CD14-positive monocyte (primary cell): ENCODE data around the gene PPP4R1. TPM values are rescaled to one million over a fixed set of nuclear protein-coding genes. Genes with fewer than 3 reads are reported as not detected.

ENCODE experiments used
- DNase-seq, 3 donors: peaks; one replicate each; pipeline ENCODE4 v3.0.0-alpha.2; 2011 to 2022
- H2AFZ ChIP-seq: 2 replicates; pipeline ENCODE4 v1.6.0; 2012; ENCODE audit warnings: mild to moderate bottlenecking, low read depth, low read length, inconsistent platforms; ENCODE audit not compliant: insufficient read depth, poor library complexity, severe bottlenecking
- H3K27ac ChIP-seq, 2 donors: 1 replicate in 1 of 2; 2 replicates in 1 of 2; pipeline ENCODE4 v1.5.1; 2012 to 2013; ENCODE audit warnings: low read length in 2 of 2, control low read depth in 1 of 2, inconsistent platforms in 1 of 2, low read depth in 1 of 2, mild to moderate bottlenecking in 1 of 2
- H3K27me3 ChIP-seq, 2 donors: one replicate each; pipeline versions ENCODE4 v1.6.0 to v1.6.1; 2011 to 2013; ENCODE audit warnings: low read length in 2 of 2; ENCODE audit not compliant: control insufficient read depth in 2 of 2, insufficient read depth in 2 of 2
- H3K36me3 ChIP-seq, 2 donors: replicated peaks in 1 of 2; 1 replicate in 1 of 2; 2 replicates in 1 of 2; pipeline versions ENCODE4 v1.5.1 to v1.6.1; 2012 to 2013; ENCODE audit warnings: low read length in 2 of 2, control low read depth in 1 of 2, inconsistent platforms in 1 of 2, mild to moderate bottlenecking in 1 of 2; ENCODE audit not compliant: insufficient read depth in 2 of 2, control insufficient read depth in 1 of 2
- H3K4me1 ChIP-seq, 2 donors: 1 replicate in 1 of 2; 2 replicates in 1 of 2; pipeline versions ENCODE4 v1.5.1 to v1.6.1; 2012 to 2013; ENCODE audit warnings: low read length in 2 of 2, control low read depth in 1 of 2, inconsistent platforms in 1 of 2, mild to moderate bottlenecking in 1 of 2, moderate library complexity in 1 of 2; ENCODE audit not compliant: insufficient read depth in 2 of 2, control insufficient read depth in 1 of 2
- H3K4me2 ChIP-seq: replicated peaks from 2 replicates; pipeline ENCODE3; 2012; ENCODE audit warnings: low read length, moderate library complexity, mild to moderate bottlenecking; ENCODE audit not compliant: poor library complexity, severe bottlenecking; ENCODE audit errors: extremely low read depth
- H3K4me3 ChIP-seq, 3 experiments: fragments of 200-600 bp in 1 of 3; sonication (generic) in 1 of 3; replicated peaks in 1 of 3; 1 replicate in 2 of 3; 2 replicates in 1 of 3; pipeline ENCODE4 v1.5.1; 2011 to 2013; ENCODE audit warnings: low read length in 3 of 3, mild to moderate bottlenecking in 3 of 3, control low read depth in 2 of 3, low read depth in 2 of 3, inconsistent platforms in 1 of 3, moderate library complexity in 1 of 3
- H3K79me2 ChIP-seq: 2 replicates; pipeline ENCODE4 v1.6.0; 2012; ENCODE audit warnings: mild to moderate bottlenecking, control low read depth, inconsistent platforms, low read length, moderate library complexity; ENCODE audit not compliant: insufficient read depth
- H3K9ac ChIP-seq: 2 replicates; pipeline ENCODE4 v1.6.0; 2017; ENCODE audit warnings: low read length, mild to moderate bottlenecking; ENCODE audit not compliant: insufficient read depth, poor library complexity, severe bottlenecking
- H3K9me3 ChIP-seq, 2 donors: replicated peaks in 1 of 2; 1 replicate in 1 of 2; 2 replicates in 1 of 2; pipeline versions ENCODE4 v1.5.1 to v1.6.1; 2012 to 2013; ENCODE audit warnings: low read length in 2 of 2, control low read depth in 1 of 2; ENCODE audit not compliant: control insufficient read depth in 1 of 2, insufficient read depth in 1 of 2
- H4K20me1 ChIP-seq: 2 replicates; pipeline ENCODE4 v1.6.0; 2012; ENCODE audit warnings: mild to moderate bottlenecking, low read length, control low read depth, moderate library complexity; ENCODE audit not compliant: insufficient read depth
- H3K27ac Mint-ChIP-seq, 7 donors: one replicate each; pipeline ENCODE4 v1.8.0; 2020; ENCODE audit warnings: mild to moderate bottlenecking in 7 of 7, mixed read lengths in 7 of 7, moderate library complexity in 6 of 7, inconsistent platforms in 2 of 7
- H3K27me3 Mint-ChIP-seq, 3 donors: one replicate each; pipeline ENCODE4 v1.8.0; 2021 to 2022; ENCODE audit warnings: low read depth in 3 of 3, mild to moderate bottlenecking in 3 of 3, mixed read lengths in 3 of 3, moderate library complexity in 3 of 3, inconsistent platforms in 1 of 3
- H3K36me3 Mint-ChIP-seq, 2 donors: one replicate each; pipeline ENCODE4 v1.8.0; 2020; ENCODE audit warnings: mixed read lengths in 2 of 2, inconsistent platforms in 1 of 2, mild to moderate bottlenecking in 1 of 2
- H3K4me1 Mint-ChIP-seq: one replicate; pipeline ENCODE4 v1.8.0; 2020; ENCODE audit warnings: mild to moderate bottlenecking, mixed read lengths
- H3K4me3 Mint-ChIP-seq, 2 donors: one replicate each; pipeline ENCODE4 v1.8.0; 2020; ENCODE audit warnings: mild to moderate bottlenecking in 2 of 2, mixed read lengths in 2 of 2, moderate library complexity in 1 of 2
- H3K9me3 Mint-ChIP-seq, 7 donors: one replicate each; pipeline ENCODE4 v1.8.0; 2020 to 2022; ENCODE audit warnings: mixed read lengths in 7 of 7, mild to moderate bottlenecking in 6 of 7, moderate library complexity in 6 of 7, inconsistent platforms in 2 of 7
- WGBS: methylation state at CpG from one replicate; pipeline ENCODE4 v1.1.5; 2013; ENCODE audit warnings: missing lambda C conversion rate; ENCODE audit not compliant: insufficient coverage; 5-methylcytosine and 5-hydroxymethylcytosine counted together
- intact Hi-C, 2 donors: fragments of 100-400 bp; cut with micrococcal nuclease; formaldehyde crosslinking; loops; one replicate each; pipeline versions ENCODE4 v1.15.0 to v1.15.1; 2023
- polyA plus RNA-seq, 3 donors: library from polyadenylated mRNA; depleted of rRNA in 1 of 3; unstranded in 2 of 3; stranded (reverse) in 1 of 3; fragments of 300-500 nt in 2 of 3; fragments of >200 nt in 1 of 3; fragmentation: Illumina TruSeq in 2 of 3; gene quantifications; 1 replicate in 2 of 3; 2 replicates in 1 of 3; pipeline ENCODE4 v1.2.3, GENCODE V29; 2012 to 2021
- TF ChIP-seq, protein P1 (sequence below): fragments of 200-600 bp; IDR thresholded peaks from one replicate; pipeline ENCODE4 v1.8.0; 2022; ENCODE audit warnings: antibody characterized with exemption, mild to moderate bottlenecking

PPP4R1 gene
- polyA plus RNA-seq, 3 donors = 22.0 to 45.3 (median 24.6) TPM

DNA sequence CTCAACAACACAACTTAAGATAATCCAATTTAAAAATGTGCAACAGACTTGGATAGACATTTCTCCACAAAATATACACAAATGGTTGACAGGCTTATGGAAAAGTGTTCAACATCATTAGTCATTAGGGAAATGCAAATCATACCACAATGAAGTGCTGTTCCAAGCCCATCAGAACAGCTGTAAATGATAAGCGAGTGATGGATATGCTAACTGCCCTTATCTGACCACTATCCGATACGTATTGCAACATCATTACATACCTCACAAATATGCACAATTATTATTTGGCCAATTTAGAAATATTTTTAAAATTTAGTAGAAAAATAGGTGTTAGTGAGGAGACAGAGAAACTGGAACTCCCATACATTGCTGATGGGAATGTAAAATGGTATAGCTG lies 62.2 kb downstream of the PPP4R1 start:
- Histone ChIP-seq H3K9ac (no peak overlapping the region), H2AFZ (no peak overlapping the region), H3K4me1 (no peaks in the 10 kb centered on the region), H3K4me2 (no peak overlapping the region), H3K36me3 (peaks cover 92 to 100% of the 10 kb centered on the region in 2 donors), H3K27ac (no peak overlapping the region), H4K20me1 (peaks cover 11% of the 10 kb centered on the region), H3K79me2 (no peaks in the 10 kb centered on the region), H3K9me3 (no peaks in the 10 kb centered on the region), H3K27me3 (no peaks in the 10 kb centered on the region), H3K4me3 (no peak overlapping the region)
- no peak overlapping the region for H3K27ac Mint-ChIP-seq
- no peaks in the 10 kb centered on the region for H3K4me1 Mint-ChIP-seq
- no CpG with 5 or more reads among the region's 3 CpGs for WGBS
- H3K9me3 Mint-ChIP-seq = peaks cover 0 to 5% (median 3%) of the 10 kb centered on the region in 7 donors
- peaks cover 0 to 2% (median 0%) of the 10 kb centered on the region in 3 donors for H3K27me3 Mint-ChIP-seq
- intact Hi-C loops = no loop called here
- no peak overlapping the region for H3K4me3 Mint-ChIP-seq
- DNase-seq = no peak
- TF ChIP-seq, protein P1, sequence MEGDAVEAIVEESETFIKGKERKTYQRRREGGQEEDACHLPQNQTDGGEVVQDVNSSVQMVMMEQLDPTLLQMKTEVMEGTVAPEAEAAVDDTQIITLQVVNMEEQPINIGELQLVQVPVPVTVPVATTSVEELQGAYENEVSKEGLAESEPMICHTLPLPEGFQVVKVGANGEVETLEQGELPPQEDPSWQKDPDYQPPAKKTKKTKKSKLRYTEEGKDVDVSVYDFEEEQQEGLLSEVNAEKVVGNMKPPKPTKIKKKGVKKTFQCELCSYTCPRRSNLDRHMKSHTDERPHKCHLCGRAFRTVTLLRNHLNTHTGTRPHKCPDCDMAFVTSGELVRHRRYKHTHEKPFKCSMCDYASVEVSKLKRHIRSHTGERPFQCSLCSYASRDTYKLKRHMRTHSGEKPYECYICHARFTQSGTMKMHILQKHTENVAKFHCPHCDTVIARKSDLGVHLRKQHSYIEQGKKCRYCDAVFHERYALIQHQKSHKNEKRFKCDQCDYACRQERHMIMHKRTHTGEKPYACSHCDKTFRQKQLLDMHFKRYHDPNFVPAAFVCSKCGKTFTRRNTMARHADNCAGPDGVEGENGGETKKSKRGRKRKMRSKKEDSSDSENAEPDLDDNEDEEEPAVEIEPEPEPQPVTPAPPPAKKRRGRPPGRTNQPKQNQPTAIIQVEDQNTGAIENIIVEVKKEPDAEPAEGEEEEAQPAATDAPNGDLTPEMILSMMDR = no peak
- peaks cover 89 to 98% of the 10 kb centered on the region in 2 donors for H3K36me3 Mint-ChIP-seq

- Histone ChIP-seq H2AFZ (no peak overlapping the region), H3K4me3 (no peak overlapping the region), H3K27ac (no peak overlapping the region), H3K27me3 (no peaks in the 10 kb centered on the region), H4K20me1 (peaks cover 11% of the 10 kb centered on the region), H3K4me2 (no peak overlapping the region), H3K4me1 (no peaks in the 10 kb centered on the region), H3K79me2 (no peaks in the 10 kb centered on the region), H3K9me3 (no peaks in the 10 kb centered on the region), H3K36me3 (peaks cover 92 to 100% of the 10 kb centered on the region in 2 donors), H3K9ac (no peak overlapping the region)
- H3K27me3 Mint-ChIP-seq = peaks cover 0 to 2% (median 0%) of the 10 kb centered on the region in 3 donors
- intact Hi-C loops = no loop called here
- H3K36me3 Mint-ChIP-seq = peaks cover 90 to 98% of the 10 kb centered on the region in 2 donors
- DNase-seq = no peak
- TF ChIP-seq, protein P1 = no peak
- peak overlapping the region in 1 of 7 donors; percentile 57 for H3K27ac Mint-ChIP-seq
- no peak overlapping the region for H3K4me3 Mint-ChIP-seq
- 100% methylated on average over 1 of the region's 4 CpGs for WGBS
- H3K9me3 Mint-ChIP-seq = peaks cover 0 to 5% (median 3%) of the 10 kb centered on the region in 7 donors
- H3K4me1 Mint-ChIP-seq = no peaks in the 10 kb centered on the region
Observed at GRCh38 chr18:9550429-9550828, 63.9 kb downstream of the PPP4R1 start.
